ENCODE measurements around the gene RBM14. TPM values are rescaled to one million over a fixed set of nuclear protein-coding genes. Genes with fewer than 3 reads are reported as not detected.
"Not testable (repeated sequence)": the region's sequence is repeated elsewhere in the genome, so short reads cannot be mapped to it uniquely, and the experiment has no call there.

RBM14 gene
- total RNA-seq, 1 donor from 2014 or later: 160 TPM

DNA sequence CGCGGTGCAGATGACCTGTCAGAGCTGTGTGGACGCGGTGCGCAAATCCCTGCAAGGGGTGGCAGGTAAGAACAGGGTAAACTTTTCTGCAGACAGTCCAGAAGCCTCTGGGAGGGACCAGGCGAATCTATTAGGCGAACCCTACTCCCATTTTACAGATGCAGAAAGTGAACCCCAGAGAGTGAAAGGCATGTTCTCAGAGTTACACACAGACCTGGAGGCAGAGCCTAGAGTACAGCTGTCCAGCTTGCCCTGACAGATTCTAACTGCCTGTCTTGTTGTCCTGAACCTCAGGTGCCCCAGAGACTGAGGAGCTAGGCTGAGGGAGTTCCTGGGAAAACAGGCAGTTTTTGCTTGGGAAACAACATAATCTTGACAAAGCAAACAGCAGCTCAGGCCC lies 22.8 kb upstream of the RBM14 start:
- intact Hi-C loops (cut with micrococcal nuclease): loop anchor here (1.0 to 5.0 kb wide), 7 partner anchors 23 to 365 kb away; partner anchors contain the start of genes ACTN3, PC, RBM14 and RBM4

GRCh38 chr11:66595245-66595904 lies 21.1 kb upstream of the RBM14 start:
- intact Hi-C loops (cut with micrococcal nuclease): no loop called here

DNA sequence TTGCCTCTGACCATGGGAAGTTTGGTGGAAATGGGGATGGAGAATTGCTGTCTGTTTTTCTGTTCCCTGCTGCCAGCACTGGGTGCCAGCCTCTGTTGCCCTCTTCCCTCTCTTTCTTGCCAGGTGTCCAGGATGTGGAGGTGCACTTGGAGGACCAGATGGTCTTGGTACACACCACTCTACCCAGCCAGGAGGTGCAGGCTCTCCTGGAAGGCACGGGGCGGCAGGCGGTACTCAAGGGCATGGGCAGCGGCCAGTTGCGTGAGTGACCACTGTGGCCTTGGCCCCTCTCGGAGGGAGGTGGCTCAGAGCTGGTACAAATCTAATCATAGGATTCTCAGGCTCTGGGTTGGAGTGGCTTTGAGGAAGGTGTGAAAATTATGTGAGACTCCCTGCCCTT lies 17.4 kb upstream of the RBM14 start:
- intact Hi-C loops (cut with micrococcal nuclease): no loop called here

- intact Hi-C loops (cut with micrococcal nuclease): no loop called here
These were observed 16.2 kb upstream of the RBM14 start for GRCh38 chr11:66600219-66600618.

- intact Hi-C loops (cut with micrococcal nuclease): no loop called here
These were observed 15.7 kb upstream of the RBM14 start for GRCh38 chr11:66600631-66601233.

GRCh38 chr11:66603072-66603471 lies 13.4 kb upstream of the RBM14 start:
- intact Hi-C loops (cut with micrococcal nuclease): no loop called here

GRCh38 chr11:66604155-66604554 lies 12.3 kb upstream of the RBM14 start:
- intact Hi-C loops (cut with micrococcal nuclease): no loop called here

DNA sequence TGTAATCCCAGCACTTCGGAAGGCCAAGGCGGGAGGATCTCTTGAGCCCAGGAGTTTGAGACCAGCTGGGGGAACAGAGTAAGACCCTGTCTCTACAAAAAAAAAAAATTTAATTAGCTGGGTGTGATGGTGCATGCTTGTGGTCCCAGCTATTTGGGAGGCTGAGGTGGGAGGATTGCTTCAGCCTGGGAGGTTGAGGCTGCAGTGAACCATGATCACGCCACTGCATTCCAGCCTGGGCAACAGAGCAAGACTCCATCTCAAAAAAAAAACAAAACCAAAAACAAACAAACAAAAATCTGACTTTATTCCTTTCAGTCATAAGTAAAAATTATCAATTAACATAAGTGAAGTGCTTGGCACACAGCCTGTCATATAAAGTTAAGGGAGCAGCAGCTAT lies 9.8 kb upstream of the RBM14 start:
- intact Hi-C loops (cut with micrococcal nuclease): not testable (repeated sequence)

- intact Hi-C loops (cut with micrococcal nuclease): no loop called here
These were observed 9.2 kb upstream of the RBM14 start for GRCh38 chr11:66607126-66607834.

DNA sequence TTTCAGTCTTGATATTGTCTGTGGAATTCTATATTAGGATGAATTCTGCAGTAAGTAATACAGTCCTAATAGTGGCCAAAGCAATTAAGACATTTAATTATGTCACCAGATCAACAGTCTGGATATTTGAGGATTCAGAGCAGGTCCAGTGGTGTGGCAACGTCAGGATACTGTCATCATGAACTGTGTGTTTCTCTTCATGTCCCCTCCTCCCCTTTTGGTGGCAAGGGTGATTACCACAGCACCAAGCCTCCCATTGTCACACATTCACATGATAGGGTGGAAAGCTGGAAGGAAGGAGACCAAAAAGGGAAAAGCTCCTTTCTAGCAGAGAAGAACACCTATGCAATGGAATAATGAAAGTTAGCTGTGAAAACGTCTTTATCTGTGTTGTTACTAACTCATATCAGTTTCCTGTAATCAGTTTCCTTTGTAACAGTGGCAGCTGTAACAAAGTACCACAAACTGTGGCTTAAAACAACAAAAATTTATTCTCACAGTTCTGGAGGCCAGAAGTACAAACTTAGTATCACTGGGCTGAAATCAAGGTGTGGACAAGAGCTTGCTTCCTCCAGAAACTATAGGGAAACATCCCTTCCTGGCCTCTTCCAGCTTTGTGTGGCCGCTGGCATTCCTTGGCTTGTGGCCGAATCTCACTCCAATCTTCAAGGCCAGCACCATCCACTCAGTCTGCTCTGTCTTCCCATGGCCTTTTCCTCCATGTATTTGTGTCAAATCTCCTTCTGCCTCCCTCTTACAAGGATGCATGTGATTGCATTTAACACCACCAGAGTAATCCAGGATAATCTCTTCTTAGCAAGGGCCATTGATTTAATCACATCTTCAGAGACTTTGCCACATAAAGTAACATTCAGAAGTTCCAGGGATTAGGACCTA lies 6.5 kb upstream of the RBM14 start:
- intact Hi-C loops (cut with micrococcal nuclease): loop anchor here (10.0 kb wide), 1 partner anchor 135 kb away; a partner anchor contains a TSS

- intact Hi-C loops (cut with micrococcal nuclease): loop anchor here (10.0 kb wide), 1 partner anchor 132 kb away; a partner anchor contains a TSS
These were observed 4.0 kb upstream of the RBM14 start for GRCh38 chr11:66612458-66612857.

DNA sequence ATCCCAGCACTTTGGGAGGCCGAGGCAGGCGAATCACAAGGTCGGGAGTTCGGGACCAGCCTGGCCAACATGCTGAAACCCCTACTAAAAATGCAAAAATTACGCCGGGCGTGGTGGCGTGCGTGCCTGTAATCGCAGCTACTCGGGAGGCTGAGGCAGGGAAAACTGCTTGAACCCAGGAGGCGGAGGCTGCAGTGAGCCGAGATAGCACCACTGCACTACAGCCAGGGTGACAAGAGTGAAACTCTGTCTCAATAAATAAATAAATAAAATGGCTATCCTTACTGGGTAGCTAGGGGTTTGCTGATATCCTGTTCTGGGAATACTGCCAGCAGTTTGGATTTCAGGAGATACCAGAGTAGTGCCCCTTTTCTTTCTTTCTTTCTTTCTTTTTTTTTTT lies 2.4 kb upstream of the RBM14 start:
- intact Hi-C loops (cut with micrococcal nuclease): loop anchor here (10.0 kb wide), 1 partner anchor 131 kb away; a partner anchor contains a TSS

DNA sequence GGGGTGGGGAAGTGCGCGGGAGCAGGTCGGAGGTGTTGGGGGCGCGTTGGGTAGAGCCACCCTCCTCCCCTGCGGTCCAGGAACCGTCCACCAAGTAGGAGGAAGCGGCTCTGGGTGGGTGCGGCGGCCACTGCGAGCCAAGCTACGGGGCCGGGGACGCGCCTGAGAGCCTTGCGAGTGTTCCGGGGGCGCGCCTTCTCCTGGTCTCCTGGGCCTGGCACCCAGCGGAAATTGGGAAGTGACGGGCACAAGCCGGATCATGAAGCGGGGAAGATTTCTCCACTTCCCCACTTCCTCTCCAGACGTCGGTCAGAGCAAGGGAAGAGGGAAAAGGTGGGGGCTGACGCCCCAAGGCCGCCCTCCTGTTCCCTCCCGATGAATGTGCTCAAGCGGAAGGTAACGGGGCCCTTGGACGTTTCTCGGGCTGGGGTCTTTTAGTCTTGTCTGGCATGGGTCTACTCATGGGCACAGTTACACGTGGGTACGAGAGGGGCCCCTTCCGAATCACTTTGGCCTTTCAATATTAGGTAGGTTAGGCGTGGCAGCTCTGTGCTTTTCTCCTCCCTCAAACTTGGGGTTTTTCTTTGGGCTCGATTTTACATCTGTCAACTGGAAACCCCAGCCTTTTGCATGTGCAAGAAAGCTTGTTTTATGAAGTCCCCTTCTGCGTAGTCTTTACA lies 865 bp downstream of the RBM14 start:
- intact Hi-C loops (cut with micrococcal nuclease): loop anchor here (2.0 to 10.0 kb wide), 5 partner anchors 70 to 758 kb away; partner anchors contain the start of genes ACTN3, CFL1, RCE1 and SLC29A2

GRCh38 chr11:66619080-66619554 lies 2.7 kb downstream of the RBM14 start:
- intact Hi-C loops (cut with micrococcal nuclease): loop anchor here (5.0 to 10.0 kb wide), 2 partner anchors 126 to 247 kb away; partner anchors contain the start of gene SLC29A2

DNA sequence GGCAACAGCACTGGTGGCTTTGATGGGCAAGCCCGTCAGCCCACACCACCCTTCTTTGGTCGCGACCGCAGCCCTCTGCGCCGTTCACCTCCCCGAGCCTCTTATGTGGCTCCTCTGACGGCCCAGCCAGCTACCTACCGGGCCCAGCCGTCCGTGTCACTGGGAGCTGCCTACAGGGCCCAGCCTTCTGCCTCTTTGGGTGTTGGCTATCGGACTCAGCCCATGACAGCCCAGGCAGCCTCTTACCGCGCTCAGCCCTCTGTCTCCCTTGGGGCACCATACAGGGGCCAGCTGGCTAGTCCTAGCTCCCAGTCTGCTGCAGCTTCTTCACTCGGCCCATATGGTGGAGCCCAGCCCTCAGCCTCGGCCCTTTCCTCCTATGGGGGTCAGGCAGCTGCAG lies 8.0 kb downstream of the RBM14 start:
- intact Hi-C loops (cut with micrococcal nuclease): no loop called here

- intact Hi-C loops (cut with micrococcal nuclease): no loop called here
These were observed 8.8 kb downstream of the RBM14 start for GRCh38 chr11:66625041-66625751.

- intact Hi-C loops (cut with micrococcal nuclease): no loop called here
These were observed 9.3 kb downstream of the RBM14 start for GRCh38 chr11:66625752-66626149.

- intact Hi-C loops (cut with micrococcal nuclease): no loop called here
These were observed 10.0 kb downstream of the RBM14 start for GRCh38 chr11:66626382-66626781.

GRCh38 chr11:66626926-66627325 lies 10.5 kb downstream of the RBM14 start:
- intact Hi-C loops (cut with micrococcal nuclease): no loop called here
